ENCODE results near the gene COQ5. TPM values are rescaled to one million over a fixed set of nuclear protein-coding genes. Genes with fewer than 3 reads are reported as not detected.

COQ5 gene
- polyA plus RNA-seq, 1 donor from 2014 or later, result 91.6 TPM

- Histone ChIP-seq H3K79me2 (replicated peaks; ENCODE audit: insufficient read depth, low read length) (peaks cover 23% of the 10 kb centered on the region), H3F3A (ENCODE audit: insufficient read depth, low read length, poor library complexity, severe bottlenecking) (no peaks in the 10 kb centered on the region), H3K27ac (ENCODE audit: low read length) (peak overlapping the region; percentile 69), H3K36me3 (ENCODE audit: insufficient read depth, low read length) (no peaks in the 10 kb centered on the region), H3K9ac (ENCODE audit: low read length) (peak overlapping the region; percentile 66), H3K4me3 (ENCODE audit: low read length) (peak overlapping the region; percentile 79), H4K20me1 (ENCODE audit: insufficient read depth) (peaks cover 4% of the 10 kb centered on the region), H3K9me3 (ENCODE audit: low read length) (no peaks in the 10 kb centered on the region), H2AFZ (ENCODE audit: low read depth, low read length) (peak overlapping the region; percentile 45), H3K9me2 (ENCODE audit: insufficient read depth, low read length) (no peaks in the 10 kb centered on the region), H3K27me3 (ENCODE audit: insufficient read depth, low read depth, low read length) (no peaks in the 10 kb centered on the region), H3K4me2 (ENCODE audit: low read length) (peak overlapping the region; percentile 72)
- no peak for TF ChIP-seq POLR2AphosphoS5 (IDR thresholded peaks at IDR 0.05)
- TF ChIP-seq SMC3 (conservative IDR thresholded peaks at IDR 0.05; ENCODE audit: poor library complexity), result peak; percentile 11
Measured at GRCh38 chr12:120496413-120497340, 32.3 kb downstream of the COQ5 start.

- peaks cover 4% of the 10 kb centered on the region for H4K20me1 ChIP-seq (ENCODE audit: insufficient read depth)
- peak within 1 kb of the TSS; percentile 69 for H3K27ac ChIP-seq (ENCODE audit: low read length)
- H3K9me2 ChIP-seq (ENCODE audit: insufficient read depth, low read length), result no peaks in the 10 kb centered on the region
- TF ChIP-seq EP300 (conservative IDR thresholded peaks at IDR 0.05; ENCODE audit: poor library complexity, severe bottlenecking) (peak; percentile 20), REST (IDR thresholded peaks at IDR 0.05; ENCODE audit: borderline replicate concordance) (peak; percentile 73), EZH2 (IDR thresholded peaks at IDR 0.05; ENCODE audit: borderline replicate concordance, insufficient read depth, low read length, poor library complexity, severe bottlenecking) (no peak), MXI1 (conservative IDR thresholded peaks at IDR 0.05; ENCODE audit: poor library complexity, severe bottlenecking) (peak; percentile 97), CTCF (IDR thresholded peaks at IDR 0.05; ENCODE audit: poor library complexity, severe bottlenecking) (peak; percentile 51), SMC3 (conservative IDR thresholded peaks at IDR 0.05; ENCODE audit: poor library complexity) (peak; percentile 34), POLR2AphosphoS5 (IDR thresholded peaks at IDR 0.05) (peak; percentile 87), TAF1 (IDR thresholded peaks at IDR 0.05; ENCODE audit: low read depth) (peak; percentile 73), RAD21 (conservative IDR thresholded peaks at IDR 0.05) (no peak)
- peak within 1 kb of the TSS; percentile 45 for H2AFZ ChIP-seq (ENCODE audit: low read depth, low read length)
- H3K4me2 ChIP-seq (ENCODE audit: low read length), result peak within 1 kb of the TSS; percentile 72
- H3F3A ChIP-seq (ENCODE audit: insufficient read depth, low read length, poor library complexity, severe bottlenecking), result no peaks in the 10 kb centered on the region
- H3K4me3 ChIP-seq (ENCODE audit: low read length), result peak within 1 kb of the TSS; percentile 79
- H3K27me3 ChIP-seq (ENCODE audit: insufficient read depth, low read depth, low read length), result no peaks in the 10 kb centered on the region
- peaks cover 23% of the 10 kb centered on the region for H3K79me2 ChIP-seq (replicated peaks; ENCODE audit: insufficient read depth, low read length)
- H3K9me3 ChIP-seq (ENCODE audit: low read length), result no peaks in the 10 kb centered on the region
- H3K36me3 ChIP-seq (ENCODE audit: insufficient read depth, low read length), result no peaks in the 10 kb centered on the region
- peak within 1 kb of the TSS; percentile 66 for H3K9ac ChIP-seq (ENCODE audit: low read length)
Measured at GRCh38 chr12:120495731-120496412, 33.1 kb downstream of the COQ5 start, which contains the start of gene DYNLL1. Gene DYNLL1, plus strand, starts transcription at chr12:120496113. Its CDS starts 309 bp downstream, at chr12:120496422.

Data from neural cell (in vitro differentiated cells).